ENCODE measurements around the gene MIEN1. TPM values are rescaled to one million over a fixed set of nuclear protein-coding genes. Genes with fewer than 3 reads are reported as not detected.

The MIEN1 gene
- total and polyA plus RNA-seq, 12 donors = 27.7 to 190 (median 41.1) TPM

- Histone ChIP-seq H3K9me3 (no peaks in the 10 kb centered on the region), H3K27ac (peak overlapping the region in 1 of 10 donors; percentile 45), H3K36me3 (no peaks in the 10 kb centered on the region), H3K4me3 (no peak overlapping the region), H3K4me1 (peaks cover 4 to 55% (median 19%) of the 10 kb centered on the region in 9 donors), H3K27me3 (peaks cover 0 to 22% (median 6%) of the 10 kb centered on the region in 7 donors)
- ATAC-seq (no peak), DNase-seq (no peak)
- 84 to 86% methylated on average over 4 of the region's 4 CpGs for WGBS, 2 donors
- TF ChIP-seq CTCF (IDR thresholded peaks at IDR 0.05) = no peak
- intact Hi-C loops (cut with DNase I) = loop anchor here in 5 of 10 donors (10.0 kb wide), 3 partner anchors 198 to 212 kb away; no protein-coding TSS in a partner anchor
These were observed 26.9 kb upstream of the MIEN1 start for GRCh38 chr17:39757176-39757662.

- no peak for TF ChIP-seq CTCF (IDR thresholded peaks at IDR 0.05)
- Histone ChIP-seq H3K27me3 (peaks cover 0 to 17% (median 4%) of the 10 kb centered on the region in 7 donors), H3K36me3 (no peaks in the 10 kb centered on the region), H3K27ac (peak overlapping the region in 1 of 10 donors; percentile 98), H3K4me3 (no peak overlapping the region), H3K9me3 (no peaks in the 10 kb centered on the region), H3K4me1 (peaks cover 4 to 55% (median 21%) of the 10 kb centered on the region in 9 donors)
- ATAC-seq (no peak), DNase-seq (no peak)
- WGBS, 2 donors = 60 to 62% methylated on average over 7 of the region's 7 CpGs
- intact Hi-C loops (cut with DNase I) = loop anchor here in 5 of 10 donors (10.0 kb wide), 3 partner anchors 198 to 212 kb away; no protein-coding TSS in a partner anchor
These were observed 26.2 kb upstream of the MIEN1 start for GRCh38 chr17:39756380-39757079.

GRCh38 chr17:39755554-39756379 is 25.4 kb upstream of the MIEN1 start:
- no peak for DNase-seq
- no peaks in the 10 kb centered on the region for H3K9me3 ChIP-seq
- WGBS, 2 donors = 68% methylated on average over 18 of the region's 18 CpGs
- H3K27ac ChIP-seq = peak overlapping the region in 8 of 10 donors; percentile 91 to 99 (median 96)
- no peak for ATAC-seq
- no peaks in the 10 kb centered on the region for H3K36me3 ChIP-seq
- TF ChIP-seq CTCF (IDR thresholded peaks at IDR 0.05) = no peak
- H3K4me3 ChIP-seq = peak overlapping the region in 1 of 10 donors; percentile 95
- intact Hi-C loops (cut with DNase I) = loop anchor here in 6 of 10 donors (2.0 to 10.0 kb wide), 4 partner anchors 133 to 211 kb away; no protein-coding TSS in a partner anchor
- peaks cover 4 to 55% (median 21%) of the 10 kb centered on the region in 9 donors for H3K4me1 ChIP-seq
- peaks cover 0 to 10% (median 0%) of the 10 kb centered on the region in 7 donors for H3K27me3 ChIP-seq

Data from heart right ventricle (tissue), 16 donors.